GM12878 (cell line): ENCODE measurements around the gene LEMD3. TPM values are rescaled to one million over a fixed set of nuclear protein-coding genes. Genes with fewer than 3 reads are reported as not detected.

Experiments used
- ATAC-seq: fragments of 200-7000 bp; cut with Tn5 transposase; 3 replicates; pipeline ENCODE4 v1.9.1; 2020; ENCODE audit warnings: mild to moderate bottlenecking, moderate library complexity
- BruUV-seq: library from RNA; stranded (reverse); fragments of 400-500 nt; replicated peaks from 2 replicates; lab custom pipeline; 2021; lab: Mats Ljungman, UMichigan
- CTCF ChIA-PET: fragments of 300-600 bp; sonication (Branson Sonifier 250); formaldehyde crosslinking; extraction: SDS; loops from one replicate; lab custom pipeline; 2021; ENCODE audit warnings: inconsistent platforms; lab: Yijun Ruan, JAX
- POLR2A ChIA-PET: fragments of 350-600 bp; formaldehyde crosslinking; extraction: SDS; loops from one replicate; lab custom pipeline; 2021; ENCODE audit warnings: inconsistent platforms; lab: Charles Lee
- RAD21 ChIA-PET: fragments of 300-600 bp; sonication (Branson Sonifier 250); formaldehyde crosslinking; loops from one replicate; lab custom pipeline; 2023; ENCODE audit warnings: antibody characterized with exemption; ENCODE audit not compliant: unreplicated experiment; lab: Charles Lee
- SMC1A ChIA-PET: fragments of 300-600 bp; sonication (Branson Sonifier 250); formaldehyde crosslinking; loops from one replicate; lab custom pipeline; 2023; ENCODE audit not compliant: unreplicated experiment, uncharacterized antibody; lab: Charles Lee
- DNase-seq: peaks from one replicate; pipeline ENCODE4 v3.0.0-alpha.2; 2011; ENCODE audit warnings: low read depth, low spot score
- FAIRE-seq: peaks from 3 replicates; lab custom pipeline; 2011; peaks lifted over from hg19 to GRCh38; lab: Jason Lieb, UNC
- H2AFZ ChIP-seq: 2 replicates; pipeline ENCODE4 v1.6.0; 2011; ENCODE audit warnings: low read depth, low read length, control low read depth; ENCODE audit not compliant: control insufficient read depth
- H3K27ac ChIP-seq: 2 replicates; pipeline ENCODE4 v1.5.1; 2011; ENCODE audit warnings: control low read depth; ENCODE audit not compliant: control insufficient read depth, insufficient read depth
- H3K27me3 ChIP-seq, 2 experiments: replicated peaks in 1 of 2; 2 replicates each; pipeline versions ENCODE4 v1.6.0 to v1.6.1; 2011; ENCODE audit warnings: low read length in 1 of 2; ENCODE audit not compliant: control insufficient read depth in 2 of 2, insufficient read depth in 2 of 2
- H3K36me3 ChIP-seq, 2 experiments: 2 replicates each; pipeline ENCODE4 v1.5.1; 2011; ENCODE audit warnings: low read length in 1 of 2; ENCODE audit not compliant: control insufficient read depth in 2 of 2, insufficient read depth in 2 of 2
- H3K4me1 ChIP-seq: 2 replicates; pipeline ENCODE4 v1.6.1; 2011; ENCODE audit warnings: mild to moderate bottlenecking, low read length, moderate library complexity, mixed read lengths; ENCODE audit not compliant: control insufficient read depth, insufficient read depth
- H3K4me2 ChIP-seq: 2 replicates; pipeline ENCODE4 v1.6.0; 2011; ENCODE audit warnings: control low read depth; ENCODE audit not compliant: control insufficient read depth, insufficient read depth
- H3K4me3 ChIP-seq: fragments of 200-600 bp; sonication (generic); 2 replicates; pipeline ENCODE4 v1.5.1; 2016
- H3K79me2 ChIP-seq: 2 replicates; pipeline ENCODE4 v1.6.0; 2011; ENCODE audit warnings: low read length; ENCODE audit not compliant: control insufficient read depth, insufficient read depth
- H3K9ac ChIP-seq: 2 replicates; pipeline ENCODE4 v1.8.0; 2011; ENCODE audit warnings: low read length, control low read depth, mixed read lengths; ENCODE audit not compliant: control insufficient read depth, insufficient read depth
- H3K9me3 ChIP-seq: replicated peaks from 3 replicates; pipeline ENCODE4 v1.5.1; 2011; ENCODE audit warnings: mild to moderate bottlenecking, low read length; ENCODE audit not compliant: control insufficient read depth, insufficient read depth
- H4K20me1 ChIP-seq: 2 replicates; pipeline ENCODE4 v1.6.0; 2011; ENCODE audit not compliant: control insufficient read depth, insufficient read depth
- IRF4 ChIP-seq: IDR thresholded peaks from 2 replicates; pipeline ENCODE4 v1.6.1; 2011; ENCODE audit warnings: low read depth, low read length
- JUND ChIP-seq: IDR thresholded peaks from 2 replicates; pipeline ENCODE4 v1.6.1; 2012; ENCODE audit warnings: low read depth, mild to moderate bottlenecking, low read length, improper control_type of control experiment, moderate library complexity
- NFYA ChIP-seq: IDR thresholded peaks from 2 replicates; pipeline ENCODE4 v1.6.1; 2011; ENCODE audit warnings: low read depth, mild to moderate bottlenecking, low read length, improper control_type of control experiment, borderline replicate concordance
- REST ChIP-seq: IDR thresholded peaks from 2 replicates; pipeline ENCODE4 v1.6.1; 2012; ENCODE audit warnings: mild to moderate bottlenecking, low read depth, low read length
- SMARCA5 ChIP-seq: fragments of 450-650 bp; IDR thresholded peaks from 2 replicates; pipeline ENCODE4 v1.6.1; 2017; ENCODE audit warnings: mild to moderate bottlenecking
- TCF7 ChIP-seq: IDR thresholded peaks from 2 replicates; pipeline ENCODE4 v1.6.1; 2014; ENCODE audit warnings: antibody characterized with exemption, borderline replicate concordance
- WGBS: methylation state at CpG from one replicate; pipeline ENCODE4 v1.1.6; 2016; ENCODE audit warnings: low lambda C conversion rate; ENCODE audit not compliant: insufficient replicate concordance, insufficient coverage; ENCODE audit errors: missing lambda C conversion rate; 5-methylcytosine and 5-hydroxymethylcytosine counted together
- in situ Hi-C: fragments of 300-500 bp; cut with MboI; formaldehyde crosslinking; loops from 9 replicates; pipeline ENCODE4 v1.14.3; 2018; ENCODE audit warnings: mixed read lengths
- intact Hi-C: fragments of 100-400 bp; cut with micrococcal nuclease; formaldehyde crosslinking; loops from one replicate; pipeline ENCODE4 v1.14.2; 2022; ENCODE audit not compliant: unreplicated experiment
- polyA plus RNA-seq, 11 experiments: library from polyadenylated mRNA; depleted of rRNA in 4 of 11; unstranded in 6 of 11; stranded (reverse) in 5 of 11; fragments of >200 nt; fragmentation: Nextera tagmentation in 4 of 11; fragmentation: Illumina TruSeq in 1 of 11; extraction: Ambion mirVana in 4 of 11; extraction: Trizol in 1 of 11; gene quantifications; 1 replicate in 1 of 11; 2 replicates in 10 of 11; pipeline versions ENCODE4 v1.2.1 to v1.2.3, GENCODE V29; 2011 to 2016; ENCODE audit warnings: inconsistent platforms in 2 of 11, missing spikeins in 2 of 11, low read depth in 1 of 11
- total RNA-seq, 4 experiments: library from RNA; depleted of rRNA in 3 of 4; stranded (reverse); fragments of >200 nt in 3 of 4; fragmentation: Illumina TruSeq in 1 of 4; extraction: Trizol in 1 of 4; gene quantifications; 2 replicates each; pipeline versions ENCODE4 v1.2.1 to v1.2.3, GENCODE V29; 2013 to 2021
- TF ChIP-seq, protein P1 (sequence below): IDR thresholded peaks from 2 replicates; pipeline ENCODE4 v1.6.1; 2011; ENCODE audit warnings: low read depth, low read length, improper control_type of control experiment, borderline replicate concordance
- TF ChIP-seq, protein P2 (sequence below): fragments of 150-350 bp; IDR thresholded peaks from 2 replicates; pipeline ENCODE4 v1.6.1; 2016; ENCODE audit warnings: low read depth, low read length

The LEMD3 gene
- total and polyA plus RNA-seq, 10 of the 15 experiments (the other 5 are each of a cell fraction or from before 2014, with no cell fraction given) = 7.5 to 26.0 (median 16.5) TPM

DNA sequence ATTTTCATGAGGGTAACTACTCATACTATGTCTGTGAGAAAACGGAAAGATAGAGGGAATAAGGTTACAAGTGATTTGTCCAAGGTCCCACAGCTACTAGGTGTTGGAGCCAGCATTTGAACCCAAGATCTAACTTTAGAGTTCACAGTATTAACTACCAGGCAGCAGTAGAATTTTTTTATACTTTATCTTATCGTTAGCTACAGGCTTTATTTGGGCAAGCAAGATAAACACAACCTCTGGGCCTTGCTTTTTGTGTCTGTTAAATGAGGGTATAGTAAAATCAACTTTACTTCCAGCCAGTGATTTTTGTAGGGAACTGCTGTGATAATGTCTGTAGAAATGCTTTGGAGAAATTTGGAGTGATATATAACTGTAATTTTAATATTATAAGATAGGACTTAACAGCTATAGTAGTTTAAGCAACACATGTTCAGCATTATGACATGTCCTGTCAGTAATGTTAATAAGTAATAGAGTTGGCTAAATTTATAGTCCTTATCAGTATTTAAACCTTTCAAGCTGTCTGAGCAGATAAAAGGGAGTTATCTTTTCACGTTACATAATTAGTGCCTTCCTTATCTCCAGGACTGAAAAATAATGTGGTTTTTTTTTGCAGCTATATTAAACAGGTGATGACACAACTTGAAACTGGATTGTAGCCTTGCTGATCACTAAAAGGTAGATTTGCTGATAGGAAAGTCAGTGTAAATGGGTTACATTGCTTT lies 12.8 kb downstream of the LEMD3 start (continued):
- no peak for TF ChIP-seq REST
- TF ChIP-seq, all 136 proteins: peak for 3

DNA sequence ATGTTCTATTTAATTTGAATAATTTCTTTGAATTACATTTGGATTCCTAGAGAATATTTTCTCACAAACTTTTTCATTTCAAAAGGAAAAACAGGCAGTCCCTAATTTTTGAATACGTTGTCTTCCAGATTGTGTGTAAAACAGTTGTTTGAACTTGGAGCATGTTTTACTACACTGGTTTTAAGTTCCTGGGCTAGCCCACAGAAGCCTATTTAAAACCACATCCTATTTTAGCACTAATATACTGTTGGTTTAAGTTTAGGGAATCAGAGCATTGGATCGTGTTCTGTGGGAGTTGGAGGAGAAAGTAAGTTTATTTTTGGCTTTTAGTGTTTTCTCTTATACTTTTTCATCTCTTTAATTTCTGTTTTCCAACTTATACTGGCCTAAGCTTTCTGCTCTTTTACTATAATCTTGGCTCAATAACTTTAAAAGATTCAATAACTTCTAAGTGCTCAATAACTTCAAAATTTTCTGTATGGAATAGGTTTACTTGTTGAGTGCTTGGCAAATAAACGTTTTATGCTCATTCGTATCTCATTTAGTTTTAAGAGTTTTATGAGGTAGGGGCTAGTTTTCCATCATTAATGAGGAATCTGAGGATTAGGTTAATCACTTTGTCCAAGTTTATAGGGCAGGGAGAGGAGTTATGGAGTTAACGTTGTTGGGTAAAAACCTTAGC lies 14.9 kb downstream of the LEMD3 start:
- WGBS = 96% methylated on average over 5 of the region's 5 CpGs
- in situ Hi-C loops (no loop called here), intact Hi-C loops (no loop called here)
- no peak overlapping the region for H2AFZ ChIP-seq
- peaks cover 35% of the 10 kb centered on the region for H3K4me1 ChIP-seq
- H3K4me3 ChIP-seq = no peak overlapping the region
- H3K4me2 ChIP-seq = no peak overlapping the region
- no TSS peak for BruUV-seq
- no peak for FAIRE-seq
- peaks cover 2% of the 10 kb centered on the region; the same call in 2 of the 3 replicates for H3K9me3 ChIP-seq
- no peaks in the 10 kb centered on the region for H3K27me3 ChIP-seq
- TF ChIP-seq, protein P1, sequence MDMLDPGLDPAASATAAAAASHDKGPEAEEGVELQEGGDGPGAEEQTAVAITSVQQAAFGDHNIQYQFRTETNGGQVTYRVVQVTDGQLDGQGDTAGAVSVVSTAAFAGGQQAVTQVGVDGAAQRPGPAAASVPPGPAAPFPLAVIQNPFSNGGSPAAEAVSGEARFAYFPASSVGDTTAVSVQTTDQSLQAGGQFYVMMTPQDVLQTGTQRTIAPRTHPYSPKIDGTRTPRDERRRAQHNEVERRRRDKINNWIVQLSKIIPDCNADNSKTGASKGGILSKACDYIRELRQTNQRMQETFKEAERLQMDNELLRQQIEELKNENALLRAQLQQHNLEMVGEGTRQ = no peak
- TF ChIP-seq TCF7 (no peak), JUND (no peak), SMARCA5 (no peak), NFYA (no peak), IRF4 (no peak)
- TF ChIP-seq, protein P2, sequence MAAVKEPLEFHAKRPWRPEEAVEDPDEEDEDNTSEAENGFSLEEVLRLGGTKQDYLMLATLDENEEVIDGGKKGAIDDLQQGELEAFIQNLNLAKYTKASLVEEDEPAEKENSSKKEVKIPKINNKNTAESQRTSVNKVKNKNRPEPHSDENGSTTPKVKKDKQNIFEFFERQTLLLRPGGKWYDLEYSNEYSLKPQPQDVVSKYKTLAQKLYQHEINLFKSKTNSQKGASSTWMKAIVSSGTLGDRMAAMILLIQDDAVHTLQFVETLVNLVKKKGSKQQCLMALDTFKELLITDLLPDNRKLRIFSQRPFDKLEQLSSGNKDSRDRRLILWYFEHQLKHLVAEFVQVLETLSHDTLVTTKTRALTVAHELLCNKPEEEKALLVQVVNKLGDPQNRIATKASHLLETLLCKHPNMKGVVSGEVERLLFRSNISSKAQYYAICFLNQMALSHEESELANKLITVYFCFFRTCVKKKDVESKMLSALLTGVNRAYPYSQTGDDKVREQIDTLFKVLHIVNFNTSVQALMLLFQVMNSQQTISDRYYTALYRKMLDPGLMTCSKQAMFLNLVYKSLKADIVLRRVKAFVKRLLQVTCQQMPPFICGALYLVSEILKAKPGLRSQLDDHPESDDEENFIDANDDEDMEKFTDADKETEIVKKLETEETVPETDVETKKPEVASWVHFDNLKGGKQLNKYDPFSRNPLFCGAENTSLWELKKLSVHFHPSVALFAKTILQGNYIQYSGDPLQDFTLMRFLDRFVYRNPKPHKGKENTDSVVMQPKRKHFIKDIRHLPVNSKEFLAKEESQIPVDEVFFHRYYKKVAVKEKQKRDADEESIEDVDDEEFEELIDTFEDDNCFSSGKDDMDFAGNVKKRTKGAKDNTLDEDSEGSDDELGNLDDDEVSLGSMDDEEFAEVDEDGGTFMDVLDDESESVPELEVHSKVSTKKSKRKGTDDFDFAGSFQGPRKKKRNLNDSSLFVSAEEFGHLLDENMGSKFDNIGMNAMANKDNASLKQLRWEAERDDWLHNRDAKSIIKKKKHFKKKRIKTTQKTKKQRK = no peak
- H3K36me3 ChIP-seq = no peaks in the 10 kb centered on the region
- H3K79me2 ChIP-seq = peaks cover 78% of the 10 kb centered on the region
- DNase-seq = no peak
- SMC1A ChIA-PET = interaction anchor here (1.6 to 13.7 kb wide), 5 partner anchors 10 to 48 kb away, joined by 5 to 155 read pairs (median 10); partner anchors contain the start of gene LEMD3
- H3K27ac ChIP-seq = no peak overlapping the region
- POLR2A ChIA-PET = interaction anchor here (0.6 to 4.0 kb wide), 3 partner anchors 11 to 34 kb away, joined by 3 to 22 read pairs (median 4); no protein-coding TSS in a partner anchor
- H3K9ac ChIP-seq = no peak overlapping the region
- RAD21 ChIA-PET = interaction anchor here (0.8 to 4.1 kb wide), 5 partner anchors 12 to 47 kb away, joined by 3 to 25 read pairs (median 4); partner anchors contain the start of gene LEMD3
- ATAC-seq = no peak
- no peaks in the 10 kb centered on the region for H4K20me1 ChIP-seq
- CTCF ChIA-PET = interaction anchor here (1.2 to 4.3 kb wide), 4 partner anchors 11 to 48 kb away, joined by 3 to 30 read pairs (median 18); no protein-coding TSS in a partner anchor
